HepG2 (cell line): ENCODE results near the gene MTX1. TPM values are rescaled to one million over a fixed set of nuclear protein-coding genes. Genes with fewer than 3 reads are reported as not detected.
A peak's percentile ranks its signal among the peaks of the same experiment; 100 is the strongest.

Experiments
- EEA1 ChIP-seq: sonication (generic); formaldehyde crosslinking; IDR thresholded peaks from 2 replicates; pipeline ENCODE4 v1.5.1; 2020; ENCODE audit warnings: mild to moderate bottlenecking, missing genetic modification reagents, borderline replicate concordance
- GLMP ChIP-seq: sonication (generic); formaldehyde crosslinking; IDR thresholded peaks from 2 replicates; pipeline ENCODE4 v1.9.0; 2021; ENCODE audit warnings: missing genetic modification reagents, mild to moderate bottlenecking, borderline replicate concordance
- HNRNPL ChIP-seq: fragments of 200-400 bp; formaldehyde crosslinking; IDR thresholded peaks from 2 replicates; pipeline ENCODE4 v1.6.1; 2017; ENCODE audit warnings: mild to moderate bottlenecking, low read depth, low read length
- HOXA5 ChIP-seq: sonication (generic); formaldehyde crosslinking; IDR thresholded peaks from 2 replicates; pipeline ENCODE4 v1.4.0; 2020; ENCODE audit warnings: missing genetic modification reagents
- JUNB ChIP-seq: sonication (generic); formaldehyde crosslinking; IDR thresholded peaks from 2 replicates; pipeline ENCODE4 v1.8.0; 2022; ENCODE audit warnings: missing genetic modification reagents, mild to moderate bottlenecking, borderline replicate concordance
- NR2C2 ChIP-seq: sonication (generic); formaldehyde crosslinking; IDR thresholded peaks from 2 replicates; pipeline ENCODE4 v1.4.0; 2020; ENCODE audit warnings: missing genetic modification reagents, mild to moderate bottlenecking, moderate library complexity, borderline replicate concordance
- SALL2 ChIP-seq: sonication (generic); formaldehyde crosslinking; IDR thresholded peaks from 2 replicates; pipeline ENCODE4 v1.8.1; 2023; ENCODE audit warnings: mild to moderate bottlenecking, missing genetic modification reagents, inconsistent platforms
- SSRP1 ChIP-seq: IDR thresholded peaks from 2 replicates; pipeline ENCODE4 v1.6.1; 2016; ENCODE audit warnings: control low read depth
- TP53 ChIP-seq: sonication (generic); formaldehyde crosslinking; conservative IDR thresholded peaks from 2 replicates; pipeline ENCODE4 v1.4.0; 2020; ENCODE audit warnings: missing genetic modification reagents
- ZFP41 ChIP-seq: sonication (generic); formaldehyde crosslinking; IDR thresholded peaks from 2 replicates; pipeline ENCODE4 v1.4.0; 2020; ENCODE audit warnings: mild to moderate bottlenecking, missing genetic modification reagents, borderline replicate concordance
- ZKSCAN8 ChIP-seq: IDR thresholded peaks from 2 replicates; pipeline ENCODE4 v1.6.1; 2016; ENCODE audit warnings: borderline replicate concordance, missing genetic modification reagents, missing compliant biosample characterization
- ZNF235 ChIP-seq: sonication (generic); formaldehyde crosslinking; IDR thresholded peaks from 2 replicates; pipeline ENCODE4 v1.8.1; 2023; ENCODE audit warnings: mild to moderate bottlenecking, missing genetic modification reagents, borderline replicate concordance
- ZNF280B ChIP-seq: sonication (generic); formaldehyde crosslinking; IDR thresholded peaks from 2 replicates; pipeline ENCODE4 v1.5.0; 2020; ENCODE audit warnings: missing genetic modification reagents, mild to moderate bottlenecking, borderline replicate concordance
- ZNF331 ChIP-seq: sonication (generic); formaldehyde crosslinking; IDR thresholded peaks from 2 replicates; pipeline ENCODE4 v1.4.0; 2020; ENCODE audit warnings: missing genetic modification reagents
- ZNF562 ChIP-seq: sonication (generic); formaldehyde crosslinking; IDR thresholded peaks from 2 replicates; pipeline ENCODE4 v1.8.0; 2022; ENCODE audit warnings: missing genetic modification reagents, borderline replicate concordance
- ZNF644 ChIP-seq: IDR thresholded peaks from 2 replicates; pipeline ENCODE4 v1.6.1; 2016; ENCODE audit warnings: low read depth
- ZNF777 ChIP-seq: sonication (generic); formaldehyde crosslinking; IDR thresholded peaks from 2 replicates; pipeline ENCODE4 v1.4.0; 2020; ENCODE audit warnings: missing genetic modification reagents
- polyA plus RNA-seq, 8 experiments: library from polyadenylated mRNA; depleted of rRNA in 3 of 8; stranded (reverse) in 7 of 8; unstranded in 1 of 8; fragments of >200 nt; fragmentation: Illumina TruSeq in 4 of 8; extraction: Trizol in 4 of 8; gene quantifications; 2 replicates each; pipeline versions ENCODE4 v1.2.1 to v1.2.3, GENCODE V29; 2011 to 2016; ENCODE audit warnings: low read depth in 4 of 8, missing spikeins in 1 of 8, mixed read lengths in 1 of 8; ENCODE audit not compliant: insufficient read depth in 1 of 8
- total RNA-seq, 5 experiments: library from RNA; depleted of rRNA; stranded (reverse); fragments of >200 nt; fragmentation: Illumina TruSeq; extraction: Trizol; gene quantifications; 2 replicates each; pipeline ENCODE4 v1.2.3, GENCODE V29; 2016; ENCODE audit warnings: low read depth in 1 of 5
- TF ChIP-seq, protein P1 (sequence below): IDR thresholded peaks from 2 replicates; pipeline ENCODE4 v1.4.0; 2020; ENCODE audit warnings: mild to moderate bottlenecking, missing genetic modification reagents
- TF ChIP-seq, protein P2 (sequence below): sonication (generic); formaldehyde crosslinking; IDR thresholded peaks from 2 replicates; pipeline ENCODE4 v1.5.1; 2020; ENCODE audit warnings: mild to moderate bottlenecking, missing genetic modification reagents, borderline replicate concordance
- TF ChIP-seq, protein P3 (sequence below): sonication (generic); formaldehyde crosslinking; IDR thresholded peaks from 2 replicates; pipeline ENCODE4 v1.4.0; 2020; ENCODE audit warnings: missing genetic modification reagents

Gene MTX1
- total and polyA plus RNA-seq, 2 of the 13 experiments (the other 11 are each of a cell fraction or from before 2014, with no cell fraction given): 64.5 to 72.6 TPM

GRCh38 chr1:155227261-155228095 lies 19.0 kb downstream of the MTX1 start (continued):
- TF ChIP-seq, protein P1, sequence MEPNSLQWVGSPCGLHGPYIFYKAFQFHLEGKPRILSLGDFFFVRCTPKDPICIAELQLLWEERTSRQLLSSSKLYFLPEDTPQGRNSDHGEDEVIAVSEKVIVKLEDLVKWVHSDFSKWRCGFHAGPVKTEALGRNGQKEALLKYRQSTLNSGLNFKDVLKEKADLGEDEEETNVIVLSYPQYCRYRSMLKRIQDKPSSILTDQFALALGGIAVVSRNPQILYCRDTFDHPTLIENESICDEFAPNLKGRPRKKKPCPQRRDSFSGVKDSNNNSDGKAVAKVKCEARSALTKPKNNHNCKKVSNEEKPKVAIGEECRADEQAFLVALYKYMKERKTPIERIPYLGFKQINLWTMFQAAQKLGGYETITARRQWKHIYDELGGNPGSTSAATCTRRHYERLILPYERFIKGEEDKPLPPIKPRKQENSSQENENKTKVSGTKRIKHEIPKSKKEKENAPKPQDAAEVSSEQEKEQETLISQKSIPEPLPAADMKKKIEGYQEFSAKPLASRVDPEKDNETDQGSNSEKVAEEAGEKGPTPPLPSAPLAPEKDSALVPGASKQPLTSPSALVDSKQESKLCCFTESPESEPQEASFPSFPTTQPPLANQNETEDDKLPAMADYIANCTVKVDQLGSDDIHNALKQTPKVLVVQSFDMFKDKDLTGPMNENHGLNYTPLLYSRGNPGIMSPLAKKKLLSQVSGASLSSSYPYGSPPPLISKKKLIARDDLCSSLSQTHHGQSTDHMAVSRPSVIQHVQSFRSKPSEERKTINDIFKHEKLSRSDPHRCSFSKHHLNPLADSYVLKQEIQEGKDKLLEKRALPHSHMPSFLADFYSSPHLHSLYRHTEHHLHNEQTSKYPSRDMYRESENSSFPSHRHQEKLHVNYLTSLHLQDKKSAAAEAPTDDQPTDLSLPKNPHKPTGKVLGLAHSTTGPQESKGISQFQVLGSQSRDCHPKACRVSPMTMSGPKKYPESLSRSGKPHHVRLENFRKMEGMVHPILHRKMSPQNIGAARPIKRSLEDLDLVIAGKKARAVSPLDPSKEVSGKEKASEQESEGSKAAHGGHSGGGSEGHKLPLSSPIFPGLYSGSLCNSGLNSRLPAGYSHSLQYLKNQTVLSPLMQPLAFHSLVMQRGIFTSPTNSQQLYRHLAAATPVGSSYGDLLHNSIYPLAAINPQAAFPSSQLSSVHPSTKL: 0 out of 2 replicates have a peak, but pooled peaks have one; percentile 12
- TF ChIP-seq SSRP1 (CRISPR knock-in tag) (no peak), ZNF235 (CRISPR knock-in tag) (0 out of 2 replicates have a peak, but pooled peaks have one; percentile 48), ZNF280B (CRISPR knock-in tag) (no peak), ZNF331 (CRISPR knock-in tag) (peak; percentile 39), ZNF777 (peak; percentile 51; the same call in 1 of the 2 replicates), EEA1 (CRISPR knock-in tag) (no peak), ZNF644 (CRISPR knock-in tag) (no peak), SALL2 (CRISPR knock-in tag) (0 out of 2 replicates have a peak, but pooled peaks have one; percentile 55), TP53 (CRISPR knock-in tag) (no peak), HNRNPL (no peak), ZKSCAN8 (CRISPR knock-in tag) (no peak), JUNB (no peak), ZFP41 (CRISPR knock-in tag) (no peak), ZNF562 (no peak), NR2C2 (CRISPR knock-in tag) (no peak), GLMP (CRISPR knock-in tag) (no peak), HOXA5 (CRISPR knock-in tag) (no peak)
- TF ChIP-seq, protein P2, sequence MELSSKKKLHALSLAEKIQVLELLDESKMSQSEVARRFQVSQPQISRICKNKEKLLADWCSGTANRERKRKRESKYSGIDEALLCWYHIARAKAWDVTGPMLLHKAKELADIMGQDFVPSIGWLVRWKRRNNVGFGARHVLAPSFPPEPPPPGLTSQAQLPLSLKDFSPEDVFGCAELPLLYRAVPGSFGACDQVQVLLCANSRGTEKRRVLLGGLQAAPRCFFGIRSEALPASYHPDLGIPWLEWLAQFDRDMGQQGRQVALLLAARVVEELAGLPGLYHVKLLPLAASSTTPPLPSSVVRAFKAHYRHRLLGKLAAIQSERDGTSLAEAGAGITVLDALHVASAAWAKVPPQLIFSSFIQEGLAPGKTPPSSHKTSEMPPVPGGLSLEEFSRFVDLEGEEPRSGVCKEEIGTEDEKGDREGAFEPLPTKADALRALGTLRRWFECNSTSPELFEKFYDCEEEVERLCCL: peak; percentile 69; the same call in 1 of the 2 replicates
- TF ChIP-seq, protein P3, sequence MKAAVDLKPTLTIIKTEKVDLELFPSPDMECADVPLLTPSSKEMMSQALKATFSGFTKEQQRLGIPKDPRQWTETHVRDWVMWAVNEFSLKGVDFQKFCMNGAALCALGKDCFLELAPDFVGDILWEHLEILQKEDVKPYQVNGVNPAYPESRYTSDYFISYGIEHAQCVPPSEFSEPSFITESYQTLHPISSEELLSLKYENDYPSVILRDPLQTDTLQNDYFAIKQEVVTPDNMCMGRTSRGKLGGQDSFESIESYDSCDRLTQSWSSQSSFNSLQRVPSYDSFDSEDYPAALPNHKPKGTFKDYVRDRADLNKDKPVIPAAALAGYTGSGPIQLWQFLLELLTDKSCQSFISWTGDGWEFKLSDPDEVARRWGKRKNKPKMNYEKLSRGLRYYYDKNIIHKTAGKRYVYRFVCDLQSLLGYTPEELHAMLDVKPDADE: no peak
